Measurements from ENCODE around the gene TP53RK. TPM values are rescaled to one million over a fixed set of nuclear protein-coding genes. Genes with fewer than 3 reads are reported as not detected.

TP53RK gene
- polyA plus RNA-seq, 1 of the 3 experiments (the other 2 are of a cell fraction), result 5.5 TPM

GRCh38 chr20:46689082-46689753 is at the start of gene TP53RK (continued):
- TF ChIP-seq JUND (IDR thresholded peaks at IDR 0.05) (no peak), YY1 (IDR thresholded peaks at IDR 0.05; ENCODE audit: low read depth) (peak; percentile 92), MXI1 (IDR thresholded peaks at IDR 0.05; ENCODE audit: low read depth, low read length) (no peak; the same call in 1 of the 2 replicates), POLR2AphosphoS5 (IDR thresholded peaks at IDR 0.05; ENCODE audit: low read depth, low read length) (no peak), FOXJ3 (CRISPR knock-in tag; IDR thresholded peaks at IDR 0.05) (peak; percentile 54; the same call in 1 of the 2 replicates), ZBTB33 (IDR thresholded peaks at IDR 0.05; ENCODE audit: borderline replicate concordance, low read depth) (peak; percentile 93), SIN3A (IDR thresholded peaks at IDR 0.05; ENCODE audit: borderline replicate concordance, low read depth, low read length) (peak; percentile 58; the same call in 1 of the 2 replicates), GATA2 (CRISPR knock-in tag; IDR thresholded peaks at IDR 0.05) (no peak), NRF1 (IDR thresholded peaks at IDR 0.05; ENCODE audit: low read depth, low read length) (no peak), SMC3 (IDR thresholded peaks at IDR 0.05; ENCODE audit: low read depth, low read length) (no peak), TEAD4 (IDR thresholded peaks at IDR 0.05; ENCODE audit: borderline replicate concordance, insufficient read depth) (0 out of 2 replicates have a peak, but pooled peaks have one; percentile 15)

GRCh38 chr20:46735436-46735835 is 46.2 kb upstream of the TP53RK start:
- no peak overlapping the region for H3K9ac ChIP-seq
- POLR2A ChIA-PET, result no interaction called here
- no peaks in the 10 kb centered on the region for H3K36me3 ChIP-seq (replicated peaks in 1 of 2; ENCODE audit: control insufficient read depth in 1 of 2, insufficient read depth in 2 of 2, low read length in 1 of 2)
- no peak for DNase-seq
- no peaks in the 10 kb centered on the region for H3K9me3 ChIP-seq
- WGBS (ENCODE audit: low lambda C conversion rate), result 97% methylated on average over 2 of the region's 2 CpGs
- H3K4me2 ChIP-seq, result no peak overlapping the region
- no peaks in the 10 kb centered on the region for H4K20me1 ChIP-seq (ENCODE audit: insufficient read depth)
- no peaks in the 10 kb centered on the region for H3K79me2 ChIP-seq (ENCODE audit: insufficient read depth)
- H3K9me2 ChIP-seq, result no peaks in the 10 kb centered on the region
- CTCF ChIA-PET, result interaction anchor here (2.2 kb wide), 1 partner anchor 17 kb away, joined by 7 read pairs; no protein-coding TSS in a partner anchor
- H2AFZ ChIP-seq (ENCODE audit: low read depth), result no peak overlapping the region
- TF ChIP-seq TCF12 (IDR thresholded peaks at IDR 0.05) (no peak), ZBTB33 (IDR thresholded peaks at IDR 0.05; ENCODE audit: borderline replicate concordance, low read depth) (no peak), JUND (IDR thresholded peaks at IDR 0.05) (no peak), GABPA (IDR thresholded peaks at IDR 0.05; ENCODE audit: low read depth) (no peak)
- H3K4me3 ChIP-seq (ENCODE audit: low read depth in 2 of 2, low read length in 1 of 2), result no peak overlapping the region
- no peaks in the 10 kb centered on the region for H3F3A ChIP-seq (replicated peaks; ENCODE audit: insufficient read depth)
- H3K4me1 ChIP-seq (ENCODE audit: control insufficient read depth in 1 of 2, insufficient read depth in 2 of 2, low read depth in 1 of 2, low read length in 1 of 2), result no peaks in the 10 kb centered on the region
- no peaks in the 10 kb centered on the region for H3K27me3 ChIP-seq (ENCODE audit: insufficient read depth)
- no peak overlapping the region for H3K27ac ChIP-seq (ENCODE audit: low read depth in 2 of 2, low read length in 1 of 2)
